Peyer's patch (tissue), 4 donors: Measurements from ENCODE around the gene TRPC4.

Experiments
- POLR2A ChIP-seq, 2 donors: fragments of 450-650 bp; IDR thresholded peaks; one replicate each; pipeline ENCODE4 v1.5.1; 2017; ENCODE audit warnings: antibody characterized with exemption in 2 of 2, mild to moderate bottlenecking in 2 of 2, moderate library complexity in 2 of 2
- TF ChIP-seq, protein P1 (sequence below), 6 experiments: fragments of 450-650 bp in 4 of 6; fragments of 200-600 bp in 2 of 6; sonication (generic) in 1 of 6; IDR thresholded peaks; one replicate each; pipeline ENCODE4 v1.5.1; 2017 to 2019; ENCODE audit warnings: antibody characterized with exemption in 6 of 6, mild to moderate bottlenecking in 3 of 6, moderate library complexity in 1 of 6

- TF ChIP-seq, protein P1, sequence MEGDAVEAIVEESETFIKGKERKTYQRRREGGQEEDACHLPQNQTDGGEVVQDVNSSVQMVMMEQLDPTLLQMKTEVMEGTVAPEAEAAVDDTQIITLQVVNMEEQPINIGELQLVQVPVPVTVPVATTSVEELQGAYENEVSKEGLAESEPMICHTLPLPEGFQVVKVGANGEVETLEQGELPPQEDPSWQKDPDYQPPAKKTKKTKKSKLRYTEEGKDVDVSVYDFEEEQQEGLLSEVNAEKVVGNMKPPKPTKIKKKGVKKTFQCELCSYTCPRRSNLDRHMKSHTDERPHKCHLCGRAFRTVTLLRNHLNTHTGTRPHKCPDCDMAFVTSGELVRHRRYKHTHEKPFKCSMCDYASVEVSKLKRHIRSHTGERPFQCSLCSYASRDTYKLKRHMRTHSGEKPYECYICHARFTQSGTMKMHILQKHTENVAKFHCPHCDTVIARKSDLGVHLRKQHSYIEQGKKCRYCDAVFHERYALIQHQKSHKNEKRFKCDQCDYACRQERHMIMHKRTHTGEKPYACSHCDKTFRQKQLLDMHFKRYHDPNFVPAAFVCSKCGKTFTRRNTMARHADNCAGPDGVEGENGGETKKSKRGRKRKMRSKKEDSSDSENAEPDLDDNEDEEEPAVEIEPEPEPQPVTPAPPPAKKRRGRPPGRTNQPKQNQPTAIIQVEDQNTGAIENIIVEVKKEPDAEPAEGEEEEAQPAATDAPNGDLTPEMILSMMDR (IDR thresholded peaks at IDR 0.05), result no peak
- no peak for TF ChIP-seq POLR2A (IDR thresholded peaks at IDR 0.05)
Measured at GRCh38 chr13:37700887-37701286, 168.7 kb downstream of the TRPC4 start.
